Activated CD4-positive, alpha-beta T cell treated with anti-CD3 and anti-CD28 coated beads, Interleukin-2, Interleukin-4, amounts not matched to agents 100 ng/mL and 50 ng/mL, durations not matched to agents 16 hours and 8 hours (primary cell): ENCODE data around the gene TMPRSS3.

Experiments used
- DNase-seq: peaks from one replicate; pipeline ENCODE4 v3.0.0-alpha.2; 2020; ENCODE audit warnings: low spot score

Gene TMPRSS3

GRCh38 chr21:42370894-42371654, 24.8 kb downstream of the TMPRSS3 start:
- DNase-seq, result no peak

- DNase-seq, result no peak
Observed at GRCh38 chr21:42369821-42370220, 26.0 kb downstream of the TMPRSS3 start.

GRCh38 chr21:42367367-42368165, 28.3 kb downstream of the TMPRSS3 start:
- no peak for DNase-seq

DNA sequence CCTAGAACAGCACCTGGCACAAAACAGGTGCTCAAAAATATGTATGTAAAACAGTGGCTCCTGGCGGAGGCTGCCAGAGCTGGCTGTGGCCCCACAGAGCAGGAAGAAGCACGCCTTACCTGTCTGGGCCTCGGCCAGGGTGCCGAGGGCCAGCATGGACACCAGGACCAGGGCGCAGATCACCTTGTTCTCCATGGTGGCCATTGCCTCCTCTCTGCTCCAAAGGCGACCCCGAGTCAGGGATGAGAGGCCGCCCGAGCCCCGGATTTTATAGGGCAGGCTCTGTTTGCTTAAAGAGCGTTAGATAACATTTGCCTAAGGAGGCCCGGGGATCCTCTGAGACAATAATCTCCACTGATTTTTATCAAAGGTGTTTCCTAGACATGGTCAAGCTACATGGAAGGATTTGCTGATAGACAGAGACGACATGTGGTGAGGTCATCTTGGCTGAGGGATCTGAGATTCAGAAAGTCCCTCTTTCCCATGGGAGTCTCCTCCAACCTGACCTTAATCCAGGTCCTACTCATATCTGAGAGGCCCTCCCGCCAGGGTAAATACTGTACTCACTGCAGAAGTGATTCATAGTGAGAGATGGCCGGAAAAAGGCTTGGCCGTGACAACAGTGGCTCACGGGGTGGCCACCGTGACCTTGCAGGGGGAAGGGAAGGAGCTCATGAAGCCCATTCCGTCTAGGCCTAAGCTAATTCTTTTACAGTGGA, 29.4 kb downstream of the TMPRSS3 start, which contains the start of gene TFF1:
Gene TFF1, minus strand, starts transcription at position 244 of the 719 bp plus-strand sequence. Its CDS starts 40 bp downstream, at position 204.
- DNase-seq, result no peak

DNA sequence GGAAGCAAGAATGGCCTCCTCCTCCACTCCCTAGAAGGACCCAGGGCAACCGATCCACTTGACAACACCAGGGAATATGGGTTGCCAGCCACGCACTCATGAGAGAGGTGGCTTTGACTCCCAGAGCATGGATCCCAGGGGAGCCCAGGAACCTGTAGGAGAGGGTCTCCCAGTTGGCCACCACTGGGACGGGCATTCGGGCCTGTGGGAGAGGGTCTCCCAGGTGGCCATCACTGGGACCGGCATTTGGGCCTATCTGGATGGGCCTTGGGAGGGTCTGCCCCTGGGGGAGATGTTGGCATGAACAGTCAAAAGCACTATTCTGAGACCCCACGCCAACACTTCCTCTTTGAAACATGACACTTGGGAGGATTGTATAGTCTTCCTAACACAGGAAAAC, 30.1 kb downstream of the TMPRSS3 start:
- no peak for DNase-seq

DNA sequence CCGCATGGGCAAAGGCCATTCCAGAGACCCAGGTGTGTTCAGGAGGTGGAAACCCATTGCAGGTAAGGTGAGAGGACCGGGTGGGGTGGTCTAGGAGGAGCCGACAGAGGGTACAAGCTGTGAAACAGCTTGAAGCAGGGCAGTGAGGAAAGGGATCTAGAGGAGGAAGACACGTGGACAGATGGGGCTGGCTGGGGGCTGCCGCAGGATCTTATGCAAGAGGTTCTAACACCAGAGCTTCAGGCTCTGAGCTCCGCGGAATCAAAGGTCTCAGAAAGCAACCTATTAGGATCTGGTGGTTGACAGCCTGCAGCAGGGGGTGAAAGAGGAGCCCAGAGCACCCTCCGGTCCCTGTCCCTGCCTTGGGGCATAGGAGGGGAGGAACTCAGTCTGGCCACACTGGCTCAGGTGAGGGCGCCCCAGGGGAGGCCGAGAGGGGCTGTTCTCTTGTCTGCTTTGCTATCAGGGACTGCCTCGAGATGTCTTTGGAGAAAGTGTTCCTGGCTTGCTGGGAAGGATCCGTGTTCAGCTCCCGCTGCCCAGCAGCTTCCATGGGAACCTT, 31.5 kb downstream of the TMPRSS3 start:
- DNase-seq, result no peak

DNA sequence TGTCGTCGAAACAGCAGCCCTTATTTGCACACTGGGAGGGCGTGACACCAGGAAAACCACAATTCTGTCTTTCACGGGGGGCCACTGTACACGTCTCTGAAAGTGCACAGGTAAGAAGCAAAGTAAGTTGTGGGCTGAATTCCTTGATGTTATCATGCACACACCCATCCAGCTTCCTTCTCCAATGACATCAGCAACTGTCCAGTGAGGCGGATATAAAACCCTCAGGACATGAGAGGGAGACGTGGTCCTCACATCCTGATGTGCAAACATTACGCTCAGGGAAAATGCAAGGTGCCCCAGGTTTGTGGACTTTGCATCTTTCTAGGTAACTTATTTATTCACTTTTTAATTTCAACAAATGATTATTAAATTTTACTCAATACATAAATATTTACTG, 32.5 kb downstream of the TMPRSS3 start:
- no peak for DNase-seq

GRCh38 chr21:42362700-42363099, 33.2 kb downstream of the TMPRSS3 start:
- no peak for DNase-seq

DNA sequence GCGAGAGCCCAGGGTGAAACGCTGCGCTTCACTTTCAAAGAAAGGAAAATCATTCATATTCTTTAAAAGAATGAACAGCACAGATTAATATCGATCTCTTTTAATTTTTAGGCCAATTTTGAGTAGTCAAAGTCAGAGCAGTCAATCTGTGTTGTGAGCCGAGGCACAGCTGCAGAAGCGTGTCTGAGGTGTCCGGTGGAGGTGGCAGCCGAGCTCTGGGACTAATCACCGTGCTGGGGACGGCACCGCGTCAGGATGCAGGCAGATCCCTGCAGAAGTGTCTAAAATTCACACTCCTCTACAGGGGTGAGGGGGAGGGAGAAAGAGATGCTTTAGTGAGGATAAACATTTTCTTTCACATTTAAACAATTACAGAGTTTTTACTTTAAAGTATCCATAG, 33.7 kb downstream of the TMPRSS3 start:
- DNase-seq, result no peak

DNA sequence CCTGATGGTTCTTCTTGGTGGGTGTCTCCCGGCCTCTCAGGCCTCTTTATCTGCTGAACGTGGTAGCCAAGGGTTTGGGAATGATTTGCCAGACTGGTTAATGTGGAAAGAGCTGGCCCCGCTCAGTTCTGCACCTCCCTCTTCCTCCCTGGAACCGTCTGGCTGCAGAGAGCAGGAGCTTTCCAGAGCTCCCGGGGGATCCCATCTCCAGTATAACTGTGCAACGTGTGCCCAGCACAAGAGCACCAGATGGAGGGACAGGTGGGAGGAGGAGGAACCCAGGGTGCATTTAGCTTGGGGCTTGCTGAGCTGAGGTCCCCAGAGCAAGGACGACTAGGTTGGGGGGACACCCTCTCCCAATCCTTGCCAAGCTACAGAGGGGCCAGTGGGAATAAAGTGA, 34.6 kb downstream of the TMPRSS3 start:
- no peak for DNase-seq

- peak; percentile 11 for DNase-seq
Observed at GRCh38 chr21:42360317-42360716, 35.5 kb downstream of the TMPRSS3 start.

DNA sequence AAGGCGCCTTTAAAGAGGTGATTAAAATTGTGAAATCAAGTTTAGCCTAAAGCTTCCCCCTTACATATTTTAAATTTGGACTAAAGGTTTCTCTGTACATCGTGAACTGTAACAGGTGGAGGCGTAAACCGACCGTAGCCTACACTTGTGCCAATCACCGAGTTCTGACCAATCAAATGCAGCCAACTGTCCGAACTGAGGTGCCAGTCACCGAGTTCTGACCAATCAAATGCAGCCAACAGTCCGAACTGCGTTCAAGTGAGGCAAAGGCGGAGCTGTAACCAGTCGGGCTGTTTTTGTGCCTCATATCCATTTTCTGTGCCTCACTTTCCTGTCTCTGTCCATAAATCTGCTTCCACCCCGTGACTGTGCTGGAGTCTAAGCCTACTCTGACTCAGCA, 36.9 kb downstream of the TMPRSS3 start:
- no peak for DNase-seq

- no peak for DNase-seq
Observed at GRCh38 chr21:42358261-42358660, 37.6 kb downstream of the TMPRSS3 start.

- no peak for DNase-seq
Observed at GRCh38 chr21:42357307-42357706, 38.5 kb downstream of the TMPRSS3 start.

DNA sequence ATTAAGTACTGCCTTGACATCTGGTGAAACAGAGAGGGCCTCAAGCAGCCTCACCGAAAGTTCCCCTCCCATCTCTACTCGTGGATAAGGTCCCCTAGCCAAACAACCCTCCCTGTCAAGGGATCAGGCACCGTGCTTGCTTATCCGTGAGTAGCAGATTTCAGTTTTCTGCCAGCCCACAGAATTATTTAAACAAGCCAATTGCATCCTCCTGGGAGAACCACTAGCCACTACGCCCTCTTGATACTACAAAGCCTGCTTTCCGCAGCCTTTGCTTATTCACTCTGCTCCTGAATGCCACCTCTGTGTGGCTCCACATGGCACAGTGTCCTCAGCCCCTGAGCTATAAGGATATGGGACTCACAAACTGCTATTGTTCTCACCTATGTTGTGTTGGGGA, 39.2 kb downstream of the TMPRSS3 start:
- no peak for DNase-seq

DNA sequence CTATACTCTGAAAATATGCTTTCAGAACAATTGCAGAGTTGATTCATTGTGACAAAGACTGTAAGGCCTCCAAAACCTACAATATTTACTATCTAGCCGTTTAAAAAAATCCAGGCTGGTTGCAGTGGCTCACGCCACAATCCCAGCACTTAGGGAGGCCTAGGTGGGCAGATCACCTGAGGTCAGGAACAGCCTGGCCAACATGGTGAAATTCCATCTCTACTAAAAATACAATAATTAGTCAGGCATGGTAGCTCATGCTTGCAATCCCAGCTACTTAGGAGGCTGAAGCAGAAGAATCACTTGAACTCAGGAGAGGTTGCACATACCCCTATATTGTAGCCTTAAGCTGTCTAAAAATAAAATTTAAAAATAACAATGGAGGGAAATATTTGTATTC, 39.8 kb downstream of the TMPRSS3 start:
- no peak for DNase-seq

DNA sequence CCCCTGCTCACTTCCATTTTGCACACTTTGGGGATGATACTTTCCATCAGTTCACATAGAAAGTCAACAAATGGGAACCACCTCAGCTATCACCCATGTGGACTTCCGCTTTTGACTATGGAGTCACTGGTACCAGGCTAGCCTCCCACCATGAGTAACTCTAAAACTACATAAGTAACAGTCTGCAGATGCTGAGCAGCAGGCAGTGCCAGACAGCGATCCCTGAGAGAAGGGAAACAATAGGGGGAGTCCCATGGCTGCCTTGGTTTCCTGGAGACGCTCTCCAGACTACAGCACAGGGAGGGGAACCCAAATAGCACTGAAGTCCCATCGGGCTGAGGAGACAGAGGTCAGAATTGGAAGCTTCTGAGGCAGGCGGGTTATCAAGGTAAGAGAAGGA, 42.2 kb downstream of the TMPRSS3 start:
- no peak for DNase-seq

DNA sequence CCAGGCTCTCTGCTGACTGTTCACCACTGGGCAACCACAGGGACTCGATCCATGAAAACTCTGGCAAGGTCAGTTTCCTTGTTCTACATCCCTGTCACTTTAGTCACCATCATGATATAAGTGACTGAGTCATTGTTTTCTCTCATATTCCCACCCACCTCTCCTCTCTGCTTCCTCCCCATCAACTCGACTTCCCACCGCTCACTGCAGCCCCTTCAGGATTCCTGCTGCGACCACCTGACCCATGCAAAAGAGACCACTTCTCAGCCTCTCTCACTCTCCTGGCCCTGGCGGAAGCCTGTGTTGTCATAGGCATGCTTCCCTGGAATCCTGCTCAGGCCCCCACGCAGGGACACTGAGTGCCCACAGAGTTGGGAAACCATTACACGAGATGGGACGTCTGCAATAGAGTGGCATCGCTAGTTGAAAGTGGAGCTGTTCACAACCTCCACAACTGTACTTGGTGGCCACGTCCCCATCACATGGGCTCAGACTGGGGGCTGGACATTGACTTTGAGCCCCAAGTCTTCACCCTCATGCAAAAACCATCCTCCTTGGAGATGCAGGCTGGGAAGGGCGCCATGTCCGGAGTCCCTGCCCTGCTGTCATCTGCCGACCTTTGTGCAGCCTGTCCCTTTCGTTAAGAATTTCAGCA, 43.3 kb downstream of the TMPRSS3 start:
- no peak for DNase-seq

- no peak for DNase-seq
Observed at GRCh38 chr21:42351626-42352440, 44.0 kb downstream of the TMPRSS3 start.

DNA sequence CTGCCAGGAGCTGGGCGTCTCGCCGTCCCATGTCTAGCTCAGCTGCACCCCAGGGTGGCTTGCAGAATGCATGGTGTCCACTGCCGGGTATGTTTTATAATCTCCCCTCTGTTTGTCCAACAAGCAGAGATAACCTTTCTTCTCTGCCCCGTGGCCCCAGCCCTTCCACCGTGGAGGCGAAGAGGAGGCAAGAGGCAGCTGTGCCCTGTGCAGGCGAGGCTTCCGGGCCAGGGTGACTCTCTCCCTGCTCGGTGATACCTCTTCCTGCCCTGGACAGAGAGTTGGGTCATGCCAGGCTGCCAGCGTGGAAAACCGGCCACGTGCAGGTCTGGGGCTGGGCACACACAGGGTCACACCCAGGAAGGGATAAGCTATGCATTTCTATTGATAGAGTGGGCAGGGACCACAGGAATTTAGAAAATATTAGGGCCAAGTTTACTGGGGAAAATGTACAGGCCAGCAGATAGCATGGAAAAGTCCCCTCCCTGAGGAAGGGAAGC, 44.9 kb downstream of the TMPRSS3 start, which contains the start of gene TFF2:
Gene TFF2, minus strand, starts transcription at position 68 of the 500 bp plus-strand sequence. Its CDS starts 37 bp downstream, at position 31.
- no peak for DNase-seq
